Activated naive CD4-positive, alpha-beta T cell treated with anti-CD3 and anti-CD28 coated beads, Interleukin-2, amount 10 ng/mL, durations not matched to agents 5 hours and 36 hours (primary cell): ENCODE measurements around the gene CFAP99. TPM values are rescaled to one million over a fixed set of nuclear protein-coding genes. Genes with fewer than 3 reads are reported as not detected.

ENCODE experiments used
- total RNA-seq, 2 experiments: library from RNA; stranded (reverse); gene quantifications; one replicate each; pipeline ENCODE4 v1.2.3, GENCODE V29; 2021

The CFAP99 gene
- total RNA-seq = not detected

GRCh38 chr4:2418650-2419571, at the start of gene CFAP99:
CFAP99 (plus strand) TSS chr4:2418955.

GRCh38 chr4:2417765-2418649, 748 bp upstream of the CFAP99 start, which contains the start of gene ZFYVE28:
ZFYVE28 (minus strand) TSS chr4:2418645; CDS start chr4:2418323, 322 bp downstream.

GRCh38 chr4:2468456-2469191, 49.9 kb downstream of the CFAP99 start, which contains the start of gene RNF4:
RNF4 (plus strand) TSS chr4:2469106; CDS start chr4:2490494, 21,388 bp downstream.

Other genes starting within 250 kb of the CFAP99 start
- 10 to 100 TPM; 25.7 to 25.8 TPM for gene HAUS3, start 176.8 kb upstream of the CFAP99 start, total RNA-seq
- gene POLN, start 176.8 kb upstream of the CFAP99 start, total RNA-seq = 1 to 10 TPM; 1.5 to 2.7 TPM
- gene MXD4, start 156.8 kb upstream of the CFAP99 start, total RNA-seq = 10 to 100 TPM; 26.7 to 27.0 TPM
- 10 to 100 TPM; 10.2 to 11.2 TPM for gene ZFYVE28, start 310 bp upstream of the CFAP99 start, total RNA-seq
- gene RNF4, start 50.2 kb downstream of the CFAP99 start, total RNA-seq = 10 to 100 TPM; 78.9 to 84.8 TPM
- gene FAM193A, start 117.7 kb downstream of the CFAP99 start, total RNA-seq = 10 to 100 TPM; 29.2 to 30.2 TPM